Measurements from ENCODE around the gene METTL25B.

Gene METTL25B

DNA sequence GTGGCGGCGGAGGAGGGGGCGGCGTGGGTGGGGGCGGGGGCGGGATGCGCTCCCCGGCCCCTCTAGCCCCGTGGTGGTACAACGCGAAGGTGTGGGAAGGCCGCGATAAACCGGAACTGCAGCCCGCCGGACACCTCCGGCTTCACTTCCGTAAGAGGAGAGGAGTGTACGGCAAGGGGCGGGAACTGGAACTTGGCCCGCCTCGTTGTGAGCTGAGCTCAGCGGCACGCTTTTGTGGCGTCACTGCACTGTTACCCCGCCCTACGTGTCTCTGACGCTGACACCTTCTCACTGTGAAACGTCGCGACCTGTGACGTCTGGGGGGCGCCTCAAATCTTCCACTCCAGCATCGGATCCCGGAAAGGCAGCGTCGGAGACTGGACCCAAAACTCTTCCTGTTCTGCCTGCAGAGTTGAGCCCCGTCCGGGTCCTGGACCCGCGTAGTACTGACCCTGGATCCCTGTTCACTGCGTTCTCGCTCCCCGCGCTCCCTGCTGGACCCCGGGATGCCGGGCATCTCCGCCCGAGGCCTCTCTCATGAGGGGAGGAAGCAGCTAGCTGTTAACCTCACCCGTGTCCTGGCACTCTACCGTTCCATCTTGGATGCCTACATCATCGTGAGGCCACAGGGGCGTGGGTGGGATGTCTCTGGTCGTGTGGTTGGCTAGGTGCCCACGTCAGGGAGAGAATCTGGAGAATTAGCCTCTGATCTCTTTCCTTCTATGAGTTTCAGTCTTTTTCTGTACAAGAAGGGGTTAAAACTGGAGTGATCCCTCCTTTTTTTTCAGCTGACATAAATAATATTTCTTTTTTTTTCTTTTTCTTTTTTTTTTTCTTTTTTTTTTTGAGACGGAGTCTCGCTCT lies 562 bp downstream of the METTL25B start, which contains the start of gene ISG20L2:
Gene ISG20L2, minus strand, starts transcription at position 168 of the 864 bp plus-strand sequence. CDS start 1,114 bp downstream, outside the sequence.
- peak; percentile 97 for DNase-seq

DNA sequence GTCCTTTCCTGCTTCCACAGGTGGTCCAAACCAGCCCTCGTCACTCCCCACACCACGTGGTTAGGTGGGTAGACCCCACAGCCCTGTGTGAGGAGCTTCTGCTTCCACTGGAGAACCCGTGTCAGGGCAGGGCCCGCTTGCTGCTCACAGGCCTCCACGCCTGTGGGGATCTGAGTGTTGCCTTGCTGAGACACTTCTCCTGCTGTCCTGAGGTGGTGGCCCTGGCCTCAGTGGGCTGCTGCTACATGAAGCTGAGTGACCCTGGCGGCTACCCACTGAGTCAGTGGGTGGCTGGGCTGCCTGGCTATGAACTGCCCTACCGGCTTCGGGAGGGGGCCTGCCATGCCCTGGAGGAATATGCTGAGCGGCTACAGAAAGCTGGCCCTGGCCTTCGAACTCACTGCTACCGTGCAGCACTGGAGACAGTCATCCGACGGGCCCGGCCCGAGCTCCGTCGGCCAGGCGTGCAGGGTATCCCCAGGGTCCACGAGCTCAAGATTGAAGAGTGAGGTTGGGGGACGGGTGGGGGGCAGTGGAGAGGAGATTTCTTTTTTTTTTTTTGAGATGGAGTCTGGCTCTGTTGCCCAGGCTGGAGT lies 5.8 kb downstream of the METTL25B start:
- DNase-seq: no peak

DNA sequence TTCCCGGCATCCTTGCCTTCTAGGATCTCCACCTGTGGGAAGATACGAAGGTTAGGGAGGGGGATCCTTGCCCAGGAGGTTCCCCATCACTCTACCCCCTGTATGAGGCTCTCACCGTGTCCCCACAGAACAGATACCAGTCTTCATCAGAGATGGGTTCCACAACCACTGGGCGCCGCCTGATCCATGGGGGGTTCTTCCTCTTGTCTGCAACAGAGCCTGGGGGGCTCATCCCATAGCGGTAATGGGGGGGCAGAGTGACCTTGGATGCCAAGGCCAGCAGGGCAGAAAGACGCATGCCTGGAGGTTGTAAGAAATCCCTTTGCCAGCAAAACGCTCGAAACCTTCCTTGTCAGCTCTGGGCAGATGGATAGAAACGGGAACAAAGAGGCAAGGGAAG lies 10.1 kb downstream of the METTL25B start:
- no peak for DNase-seq

DNA sequence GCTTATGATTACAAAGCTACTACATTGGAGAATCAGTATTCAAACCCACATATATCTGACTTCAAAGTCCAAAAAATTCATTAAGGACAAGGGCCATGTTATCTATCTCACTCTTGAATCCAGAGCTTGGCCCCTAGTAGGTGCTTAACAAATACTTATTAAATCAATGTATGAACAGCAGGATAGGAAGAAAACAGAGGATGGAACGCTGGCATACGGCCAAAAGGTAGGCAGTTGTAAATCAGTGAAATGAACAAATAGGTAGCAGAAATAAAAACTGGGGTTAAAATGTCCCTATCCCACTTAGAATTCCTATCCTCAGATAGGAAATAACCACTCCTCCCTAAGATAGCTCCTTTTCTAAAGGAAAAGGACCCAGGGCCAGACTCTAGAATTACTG lies 10.6 kb downstream of the METTL25B start:
- no peak for DNase-seq

DNA sequence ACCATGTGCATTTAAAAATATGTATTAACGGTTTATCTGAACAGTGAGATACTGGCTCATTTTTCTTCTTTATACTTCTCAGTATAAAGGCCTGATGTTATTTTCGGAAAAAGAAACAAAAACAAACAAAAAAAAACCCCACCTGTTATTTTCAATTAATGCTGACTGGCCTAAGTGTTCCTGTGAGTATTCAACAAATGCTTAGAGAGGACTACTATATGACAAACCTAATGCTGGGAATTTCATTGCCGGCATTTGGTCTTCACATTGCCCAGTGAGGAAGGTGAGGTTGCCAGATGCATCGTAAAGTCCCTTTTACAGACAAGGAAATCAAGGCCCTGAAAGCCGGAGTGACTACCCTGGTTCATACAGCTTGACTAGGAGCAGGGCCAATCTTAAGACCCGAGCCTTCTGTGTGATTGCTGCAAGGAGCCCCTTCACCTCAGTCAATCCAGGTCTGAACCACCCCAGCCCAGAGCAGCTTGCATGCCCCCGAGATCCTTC lies 12.0 kb downstream of the METTL25B start:
- DNase-seq: no peak

DNA sequence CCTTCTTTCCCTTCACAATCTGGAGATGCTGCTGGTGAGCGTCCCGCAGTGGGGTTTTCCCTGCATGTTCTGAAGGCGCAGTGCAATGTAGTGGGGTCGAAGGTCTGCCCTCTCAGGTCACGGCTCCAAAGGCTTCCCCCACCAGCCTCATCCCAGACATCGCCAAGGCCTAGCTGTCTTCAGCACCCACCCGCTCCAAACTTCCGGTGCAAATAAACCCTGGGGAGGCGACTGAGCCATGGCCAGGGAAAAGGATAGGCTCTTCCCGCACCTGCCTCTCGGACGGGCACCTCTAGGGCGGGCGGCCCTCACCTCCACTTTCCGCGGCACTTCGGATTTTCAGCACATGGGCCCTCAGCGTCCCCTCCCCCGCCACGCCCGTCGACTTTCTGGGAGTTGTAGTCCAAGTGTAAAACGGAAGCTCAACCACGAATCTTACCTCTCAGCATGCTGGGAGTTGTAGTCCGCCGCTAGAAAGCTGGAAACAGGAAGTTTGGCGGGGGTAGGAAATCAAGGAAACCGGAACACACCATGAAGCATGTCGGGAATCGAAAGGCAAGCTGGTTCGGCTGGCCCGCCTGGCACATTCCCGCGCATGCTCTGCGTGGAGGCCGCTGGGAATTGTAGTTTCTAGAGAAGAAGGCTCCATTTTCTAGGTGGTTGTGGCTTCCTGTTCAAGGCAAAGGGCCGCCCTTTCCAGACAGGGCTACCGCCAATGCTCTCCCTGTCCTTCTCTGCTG lies 12.6 kb downstream of the METTL25B start, which contains the start of gene MRPL24:
Gene MRPL24, minus strand, starts transcription at position 348 of the 740 bp plus-strand sequence. CDS start 2,384 bp downstream, outside the sequence.
- DNase-seq: peak; percentile 100

DNA sequence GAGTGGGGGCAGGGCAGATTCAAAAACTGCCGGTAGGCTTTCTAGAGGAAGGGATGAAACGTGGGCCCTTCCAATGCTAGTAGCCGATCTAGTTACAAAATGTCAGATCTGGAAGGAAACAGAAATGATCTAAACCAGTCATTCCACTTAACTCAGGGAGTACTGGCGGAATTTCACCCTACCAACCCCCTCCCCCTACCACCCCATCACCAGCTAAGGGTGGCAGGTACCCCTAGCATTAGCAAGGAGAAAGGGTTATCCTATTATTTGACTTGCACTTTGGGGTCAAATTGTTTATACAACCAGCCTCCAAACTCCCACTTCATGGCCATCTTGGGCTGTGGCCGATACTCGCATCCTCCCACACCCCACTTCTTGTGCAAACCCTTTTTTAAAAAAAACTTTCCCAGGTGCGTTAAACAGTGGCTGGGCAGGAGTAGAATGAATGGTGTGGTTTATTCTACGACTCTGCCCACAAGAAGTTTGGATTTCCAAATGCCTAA lies 13.3 kb downstream of the METTL25B start:
- no peak for DNase-seq

DNA sequence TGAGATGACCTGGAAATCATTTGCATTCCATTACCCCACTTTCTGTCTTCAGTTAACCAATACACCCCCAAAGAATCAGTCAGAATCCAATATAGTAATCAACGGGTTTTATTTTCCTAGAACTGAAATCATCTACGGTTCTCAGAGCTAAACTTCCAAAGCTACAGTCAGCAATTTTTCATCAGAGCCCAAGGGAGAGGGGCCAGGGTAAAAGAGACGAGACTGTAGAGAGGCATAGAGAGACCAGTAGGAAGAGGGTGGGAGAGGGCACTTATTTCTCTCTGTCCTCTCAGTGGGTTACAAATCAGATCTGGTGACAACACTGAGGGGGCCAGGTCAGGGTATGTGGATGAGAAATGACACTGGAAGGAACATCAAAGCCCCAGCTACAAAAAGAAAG lies 13.7 kb downstream of the METTL25B start:
- no peak for DNase-seq

DNA sequence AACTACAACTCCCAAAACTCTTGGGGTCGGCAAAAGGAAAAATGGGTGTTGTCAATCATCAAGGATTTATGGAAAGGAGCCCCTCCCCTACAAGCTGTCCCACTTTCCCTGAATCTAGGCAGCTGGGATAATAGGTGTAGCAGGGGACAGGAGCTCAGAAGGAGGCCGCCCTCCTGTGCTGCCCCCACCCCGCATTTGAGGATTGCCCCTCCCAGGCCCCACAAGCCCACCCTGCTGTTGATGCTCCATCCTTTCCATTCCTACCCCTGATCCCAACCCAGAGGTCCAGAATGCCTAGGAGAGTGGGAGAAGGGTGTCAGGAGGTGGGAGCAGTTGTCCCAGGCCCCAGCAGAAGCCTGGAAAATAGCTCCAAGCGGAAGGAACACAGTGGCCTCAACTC lies 14.5 kb downstream of the METTL25B start:
- no peak for DNase-seq

DNA sequence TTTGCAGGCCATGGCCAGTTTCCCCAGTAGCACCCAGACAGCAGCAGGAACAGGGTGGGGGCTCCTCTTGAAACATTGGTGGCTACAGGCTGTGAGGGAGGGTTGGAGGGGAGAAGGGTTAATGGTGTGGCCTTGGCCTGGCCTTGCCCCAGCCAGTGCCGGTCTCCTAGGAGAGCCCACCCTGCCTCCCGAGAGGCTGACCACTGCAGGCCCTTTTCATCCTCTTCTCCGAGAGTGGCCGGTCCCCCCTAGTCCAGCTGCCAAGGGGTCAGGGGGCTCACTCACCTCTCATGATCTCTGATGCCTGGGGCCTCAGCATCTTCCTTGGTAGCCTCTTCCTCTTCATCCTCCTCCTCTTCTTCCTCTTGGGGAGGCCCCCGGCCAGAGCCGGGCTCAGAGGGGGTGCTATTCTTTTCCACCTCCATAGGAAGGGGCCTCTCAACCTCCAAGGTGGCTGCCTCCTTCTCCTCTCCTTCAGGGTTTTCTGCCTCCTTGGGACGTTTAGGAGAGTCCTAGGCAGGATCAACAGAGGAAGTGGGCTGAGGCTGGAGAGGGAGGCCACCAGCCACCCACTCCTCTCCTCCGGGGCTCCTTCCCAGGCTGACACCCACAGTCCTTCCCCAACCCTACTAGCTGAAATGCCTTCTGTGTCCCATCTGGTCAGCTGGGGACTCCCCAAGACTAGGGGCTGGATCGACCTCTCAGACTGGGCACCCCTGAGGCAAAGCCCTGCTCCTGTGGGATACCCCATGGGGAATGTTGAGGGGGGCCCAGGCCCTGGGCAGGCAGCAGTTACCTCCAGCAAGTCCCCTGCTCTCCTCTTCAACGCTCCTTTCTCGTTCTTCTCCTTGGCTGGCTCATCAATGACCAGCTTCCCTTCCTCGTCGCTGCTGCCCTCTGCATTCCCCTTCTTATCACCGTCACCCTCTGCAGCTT lies 15.4 kb downstream of the METTL25B start:
- DNase-seq: no peak

DNA sequence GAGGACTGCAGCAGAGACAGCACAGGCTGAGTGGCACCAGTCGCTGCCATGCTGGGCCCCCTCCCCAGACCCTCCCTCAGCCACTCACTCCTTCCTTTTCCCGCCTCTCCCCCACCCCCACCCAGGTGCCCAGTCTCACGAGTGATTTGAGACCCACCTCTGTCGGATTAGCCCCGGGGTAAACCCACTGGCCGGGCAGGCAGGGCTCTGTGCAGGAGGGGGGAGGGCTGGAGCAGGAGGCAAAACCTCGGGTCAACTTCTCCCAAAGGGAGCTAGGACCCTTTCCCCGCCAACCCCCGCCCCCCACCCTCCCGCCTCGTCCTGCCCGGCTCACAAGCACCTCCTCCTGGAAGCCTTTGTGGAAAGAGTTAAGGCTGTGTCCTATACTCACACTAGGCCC lies 16.1 kb downstream of the METTL25B start:
- DNase-seq: no peak

DNA sequence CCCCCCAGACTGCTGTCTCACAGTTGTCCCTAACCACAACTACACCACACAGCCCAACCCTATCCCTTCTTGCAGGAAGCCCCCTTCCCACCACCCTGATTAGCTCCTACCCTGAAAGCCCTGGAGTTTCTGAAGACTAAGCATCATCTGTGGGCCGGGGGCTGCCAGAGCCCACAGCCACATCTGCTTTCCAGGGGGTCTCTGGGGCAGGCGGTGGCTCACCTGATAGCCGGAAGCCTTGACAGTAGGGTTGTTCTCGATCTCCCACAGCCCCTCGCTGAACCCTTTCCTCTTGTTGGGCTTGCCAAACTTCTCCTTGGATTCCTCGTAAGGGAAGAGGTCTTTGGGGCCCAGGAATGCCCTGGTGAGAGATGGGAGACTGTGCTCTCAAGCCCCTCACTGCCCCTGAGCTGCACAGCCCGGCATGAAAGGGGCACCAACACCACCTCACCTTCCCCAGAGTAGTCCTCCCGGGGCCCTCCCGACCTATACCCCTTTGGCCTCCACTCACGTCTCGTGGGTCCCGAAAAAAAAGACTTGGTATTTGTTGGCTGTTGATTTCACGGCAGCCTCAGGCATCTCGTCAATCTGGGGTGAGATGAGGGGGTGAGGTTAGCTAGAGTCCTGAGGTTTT lies 16.6 kb downstream of the METTL25B start:
- DNase-seq: no peak

DNA sequence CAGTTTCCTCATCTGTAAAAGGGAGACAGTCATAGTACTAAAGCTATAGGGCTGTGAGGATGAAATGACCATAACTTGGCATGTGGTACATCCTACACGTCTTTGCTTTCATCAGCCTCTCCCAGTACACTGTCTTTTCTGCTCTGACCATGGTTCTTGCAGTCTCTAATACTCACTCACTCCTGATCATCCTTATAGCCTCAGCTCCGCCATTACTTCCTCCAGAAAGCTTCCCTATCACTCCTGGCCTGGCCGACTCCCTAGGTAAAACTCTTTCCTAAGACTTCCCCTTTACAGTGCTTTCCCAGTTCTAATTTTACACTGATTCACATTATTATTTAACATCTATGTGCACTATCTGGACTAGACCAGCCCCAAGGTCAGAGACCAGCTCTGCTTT lies 17.6 kb downstream of the METTL25B start:
- DNase-seq: no peak

DNA sequence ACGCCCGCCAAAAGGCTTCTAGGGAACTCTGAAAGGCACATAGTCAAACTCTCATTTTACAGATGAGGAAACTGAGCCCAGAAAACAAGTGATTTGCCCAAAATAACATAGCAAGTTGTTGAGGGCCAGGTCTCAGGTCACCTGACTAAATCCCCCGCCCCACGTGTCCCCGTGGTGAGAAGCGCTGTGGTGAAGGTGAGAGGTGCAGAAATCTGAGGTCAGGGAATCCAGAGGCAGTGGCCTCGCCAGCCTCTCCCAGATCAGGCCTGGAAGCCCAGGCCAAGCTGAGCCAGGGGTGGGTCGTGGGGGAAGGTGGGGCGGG lies 18.1 kb downstream of the METTL25B start:
- DNase-seq: peak; percentile 51

DNA sequence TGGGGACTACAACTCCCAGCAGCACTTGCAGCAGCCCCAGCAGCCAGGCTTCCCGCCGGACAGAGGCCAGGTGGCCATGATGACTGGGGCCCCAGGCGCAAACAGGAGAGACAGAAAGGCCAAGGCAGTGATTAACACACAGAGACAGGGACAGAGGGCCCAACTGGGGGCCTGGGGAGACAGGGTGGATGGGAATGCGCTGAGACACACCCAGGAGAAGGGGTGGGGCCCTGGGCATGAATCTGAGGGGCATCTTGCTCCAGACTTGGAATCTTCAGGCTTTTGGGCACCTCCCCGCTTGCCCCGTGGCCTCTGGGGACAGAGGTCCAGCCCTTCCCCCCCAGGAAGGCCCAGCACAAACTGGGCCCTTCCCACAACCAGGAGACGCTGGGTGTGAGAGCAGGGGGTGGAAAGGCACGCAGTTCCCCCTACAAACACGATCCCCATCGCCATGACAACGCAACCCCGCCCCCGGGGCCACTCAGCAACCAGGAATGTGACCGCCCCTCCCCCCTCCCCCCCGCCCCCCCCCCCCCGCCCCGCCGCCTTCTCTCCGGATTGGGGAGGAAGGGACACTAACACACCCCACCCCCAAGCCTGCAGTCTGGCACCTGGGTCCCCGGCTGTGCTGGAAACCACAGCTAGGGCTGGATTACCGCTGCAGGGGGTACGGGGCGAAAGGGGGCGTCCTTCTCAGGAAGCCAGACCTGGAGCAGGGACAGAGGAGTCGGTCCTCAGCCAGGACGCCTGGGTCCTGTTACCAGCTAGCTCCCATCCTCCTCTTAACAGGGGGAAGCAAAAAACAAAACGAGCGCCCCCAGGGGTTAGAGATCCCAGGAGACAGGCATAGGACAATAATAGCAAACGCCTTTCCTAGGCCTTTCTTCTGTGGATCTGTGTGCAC lies 18.7 kb downstream of the METTL25B start:
- peak; percentile 84 for DNase-seq

DNA sequence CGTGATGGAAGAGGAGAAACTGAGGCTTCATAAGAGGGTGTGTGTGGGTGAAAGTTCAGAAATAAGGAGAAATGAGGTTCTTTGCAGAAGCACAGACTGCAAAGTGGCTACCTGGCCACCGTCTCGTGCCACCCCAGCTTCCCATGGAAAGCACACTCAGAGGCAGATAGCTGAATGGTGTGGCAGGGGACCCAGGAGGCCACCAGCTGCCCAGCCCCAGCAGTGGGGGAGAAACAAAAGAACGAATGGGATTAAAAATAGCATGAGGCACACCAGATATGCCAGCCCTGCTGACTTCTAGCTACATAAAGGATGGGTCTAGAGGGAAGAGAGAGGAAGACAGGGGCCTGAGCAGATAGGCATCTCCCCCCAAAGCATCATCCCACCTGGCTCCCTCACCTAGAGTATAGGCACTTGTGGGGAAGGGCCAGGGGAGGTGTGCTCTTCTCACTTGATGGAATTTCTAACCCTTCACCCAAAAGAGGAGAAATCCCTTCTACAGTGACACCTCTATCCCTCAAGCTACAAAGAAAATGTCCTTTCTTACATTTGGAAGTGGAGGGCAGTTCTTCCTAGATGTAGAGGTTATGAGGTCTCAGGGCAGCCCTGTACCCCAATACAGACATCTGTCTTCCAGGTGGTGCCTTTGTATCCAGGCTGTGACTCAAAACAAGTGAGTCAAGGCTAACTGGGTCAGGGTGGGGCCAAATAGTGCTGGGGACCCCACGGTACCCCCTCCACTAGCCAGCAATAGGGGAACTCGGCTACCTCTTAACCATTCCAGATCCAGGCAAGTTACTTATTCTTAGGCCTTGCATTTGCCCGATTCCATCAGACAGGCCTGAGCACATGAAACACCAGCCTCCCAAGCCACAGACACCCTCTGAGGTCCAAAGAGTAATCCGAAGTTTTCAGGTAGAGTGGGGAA lies 19.7 kb downstream of the METTL25B start:
- DNase-seq: no peak

DNA sequence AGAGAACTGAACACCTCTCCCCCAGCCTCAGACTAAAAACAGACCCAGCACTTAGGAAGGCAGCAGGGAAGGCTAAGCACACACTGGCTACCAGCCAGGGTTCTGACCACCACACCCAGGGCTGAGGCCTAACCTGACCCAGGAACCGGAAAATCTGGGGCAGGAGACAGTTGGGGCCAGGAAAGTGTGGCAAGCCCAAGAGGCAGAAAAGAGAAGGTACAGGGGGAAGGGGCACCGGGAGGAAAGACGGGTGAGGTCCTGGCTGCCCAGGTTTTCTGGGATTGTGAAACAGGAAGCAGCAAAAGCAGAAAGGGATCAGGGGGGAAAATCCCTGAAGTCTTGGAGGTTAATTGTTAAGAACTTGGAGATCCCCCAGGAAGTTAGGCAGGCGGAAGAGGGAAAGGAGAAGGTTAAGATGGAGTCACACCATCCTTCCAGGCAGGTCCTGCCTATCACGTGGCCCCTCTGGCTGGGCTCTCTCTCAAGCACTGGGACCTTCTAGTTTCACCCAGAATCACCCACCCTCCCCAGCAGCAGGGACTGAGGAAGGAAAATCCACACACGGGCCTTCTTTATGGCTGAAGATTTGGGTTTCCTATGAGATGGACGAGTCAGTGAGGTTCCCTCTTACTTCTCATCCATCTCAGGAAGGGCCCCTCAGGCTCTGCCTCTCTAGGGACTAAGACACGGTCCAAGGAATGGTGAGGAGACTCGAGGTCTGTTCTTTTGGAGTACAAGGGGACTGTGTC lies 20.6 kb downstream of the METTL25B start:
- DNase-seq: peak; percentile 35

DNA sequence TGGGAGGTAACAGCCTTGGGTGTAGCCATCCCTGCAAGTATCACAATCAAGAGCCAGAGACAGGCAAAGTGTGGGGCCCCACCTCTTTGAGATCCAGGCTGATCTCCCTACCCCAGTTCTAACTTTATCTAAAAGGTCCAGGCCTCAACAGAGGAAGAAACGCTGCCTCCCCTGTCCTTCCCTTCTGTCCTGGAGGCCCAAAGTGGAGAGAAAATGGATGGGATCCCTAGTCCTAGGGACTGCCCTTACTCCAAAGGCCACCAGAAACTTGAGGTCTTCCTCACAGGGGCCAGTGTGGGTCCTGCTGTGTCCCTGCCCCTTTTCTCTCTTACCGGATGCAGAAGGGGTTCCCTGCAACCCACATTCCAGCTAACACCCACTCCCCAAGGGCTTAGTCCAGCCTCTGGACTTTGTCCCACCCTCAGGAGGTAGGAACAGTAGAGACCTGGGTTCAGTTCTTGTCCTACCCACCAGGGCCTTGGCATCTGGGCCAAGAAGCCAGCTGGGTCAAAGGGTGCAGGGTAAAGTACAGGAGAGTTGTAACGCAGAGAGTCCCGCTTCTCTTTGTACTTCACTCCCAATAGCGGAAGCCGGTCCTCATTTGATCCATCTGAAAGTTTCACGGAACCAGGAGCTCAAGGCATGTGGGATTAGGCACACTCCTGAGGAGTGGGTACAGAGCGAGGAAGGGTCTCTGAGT lies 21.3 kb downstream of the METTL25B start:
- no peak for DNase-seq

All from CD4-positive, alpha-beta T cell treated with Interleukin-17A for 1 hour (primary cell).